HL-60 (cell line): ENCODE measurements around the gene DLX4.

Experiments
- DNase-seq, 2 experiments: peaks; one replicate each; pipeline ENCODE4 v3.0.0-alpha.2; 2010 to 2020; ENCODE audit warnings: low read depth in 1 of 2, low spot score in 1 of 2
- H3K27ac ChIP-seq: fragments of 250-450 bp; sonication (Bioruptor Pico); replicated peaks from 2 replicates; pipeline ENCODE4 v1.5.1; 2020; ENCODE audit warnings: mild to moderate bottlenecking, moderate library complexity
- H3K27me3 ChIP-seq: fragments of 250-450 bp; sonication (Bioruptor Pico); 2 replicates; pipeline ENCODE4 v1.5.1; 2021; ENCODE audit warnings: mild to moderate bottlenecking, moderate library complexity; ENCODE audit not compliant: insufficient read depth, poor library complexity, severe bottlenecking
- H3K4me3 ChIP-seq: replicated peaks from 2 replicates; pipeline ENCODE4 v1.5.1; 2011; ENCODE audit warnings: mild to moderate bottlenecking, control low read depth, low read length; ENCODE audit not compliant: insufficient read depth
- CTCF ChIP-seq: IDR thresholded peaks from one replicate; pipeline ENCODE4 v1.5.1; 2011; ENCODE audit warnings: low read length, control low read depth, inconsistent platforms; ENCODE audit not compliant: insufficient read depth
- GABPA ChIP-seq: IDR thresholded peaks from 2 replicates; pipeline ENCODE4 v1.6.1; 2012; ENCODE audit warnings: low read depth
- POLR2AphosphoS5 ChIP-seq: IDR thresholded peaks from 2 replicates; pipeline ENCODE4 v1.6.1; 2012; ENCODE audit warnings: low read depth
- REST ChIP-seq: IDR thresholded peaks from 2 replicates; pipeline ENCODE4 v1.6.1; 2012; ENCODE audit warnings: low read depth; ENCODE audit not compliant: insufficient replicate concordance
- SPI1 ChIP-seq: IDR thresholded peaks from 2 replicates; pipeline ENCODE4 v1.6.1; 2012; ENCODE audit warnings: low read depth, mild to moderate bottlenecking, borderline replicate concordance

Gene DLX4

GRCh38 chr17:49970498-49970897 is 1.5 kb downstream of the DLX4 start:
- Histone ChIP-seq H3K27ac (no peak overlapping the region), H3K4me3 (no peak overlapping the region), H3K27me3 (peaks cover 57% of the 10 kb centered on the region)
- no peak for DNase-seq
- TF ChIP-seq REST (no peak), GABPA (no peak), CTCF (no peak), SPI1 (no peak), POLR2AphosphoS5 (no peak)

GRCh38 chr17:49971199-49971847 is 2.3 kb downstream of the DLX4 start:
- DNase-seq = no peak
- TF ChIP-seq GABPA = no peak
- no peak for TF ChIP-seq SPI1
- no peak for TF ChIP-seq CTCF
- TF ChIP-seq POLR2AphosphoS5 = no peak
- no peak for TF ChIP-seq REST
- H3K27me3 ChIP-seq = peaks cover 62% of the 10 kb centered on the region
- H3K27ac ChIP-seq = no peak overlapping the region
- no peak overlapping the region for H3K4me3 ChIP-seq

- no peak overlapping the region for H3K27ac ChIP-seq
- H3K4me3 ChIP-seq = no peak overlapping the region
- no peak for TF ChIP-seq SPI1
- TF ChIP-seq POLR2AphosphoS5 = no peak
- no peak for TF ChIP-seq GABPA
- no peak for TF ChIP-seq REST
- TF ChIP-seq CTCF = no peak
- DNase-seq = peak in 1 of 2 experiments; percentile 43
- peaks cover 65% of the 10 kb centered on the region for H3K27me3 ChIP-seq
Measured at GRCh38 chr17:49971848-49972485, 3.0 kb downstream of the DLX4 start.
